GM18508 (cell line): ENCODE data around the gene ZNF417.
A peak's percentile ranks its signal among the peaks of the same experiment; 100 is the strongest.
"Not testable (repeated sequence)": the region's sequence is repeated elsewhere in the genome, so short reads cannot be mapped to it uniquely, and the experiment has no call there.

ENCODE experiments used
- ATAC-seq: cut with Tn5 transposase; IDR thresholded peaks from one replicate; pipeline ENCODE4 v1.9.1; 2021; ENCODE audit warnings: moderate number of reproducible peaks; ENCODE audit not compliant: insufficient read depth, unreplicated experiment

Gene ZNF417

DNA sequence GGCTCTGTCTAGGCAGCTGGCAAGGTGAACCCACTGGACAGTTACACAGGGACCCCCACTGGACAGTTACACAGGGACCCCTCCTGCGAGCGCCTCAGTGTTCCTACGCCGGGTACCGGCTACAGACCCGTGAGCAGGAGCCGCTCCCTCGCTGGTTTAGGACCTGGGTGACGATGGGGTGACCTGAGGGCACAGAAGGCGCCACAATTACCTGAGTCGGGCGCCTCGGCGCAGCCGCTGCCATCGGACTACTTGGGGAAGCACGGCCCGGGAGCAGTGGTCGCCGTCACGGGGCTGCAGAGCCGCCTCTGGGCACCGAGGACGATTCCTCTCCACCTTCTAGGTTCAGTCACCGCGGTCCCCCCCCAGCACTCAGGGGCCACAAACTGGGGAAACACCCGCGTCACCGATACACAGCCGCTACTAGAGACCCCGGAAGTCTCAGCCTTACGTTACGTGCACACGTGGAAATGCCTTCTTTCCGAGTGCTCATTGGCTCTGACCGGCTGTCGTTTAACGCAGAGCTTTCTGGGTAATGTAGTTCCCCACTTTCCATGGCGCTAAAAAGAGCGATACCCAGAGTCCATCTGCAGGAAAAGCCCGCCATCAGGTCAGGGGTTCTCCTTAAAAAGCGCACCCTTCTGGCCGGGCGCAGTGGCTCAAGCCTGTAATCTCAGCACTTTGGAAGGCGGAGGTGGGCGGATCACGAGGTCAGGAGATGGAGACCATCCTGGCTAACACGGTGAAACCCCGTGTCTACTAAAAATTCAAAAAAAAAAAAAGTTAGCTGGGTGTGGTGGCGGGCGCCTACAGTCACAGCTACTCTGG lies at the start of gene ZNF417:
ZNF417 (minus strand) TSS at position 425 of the 828 bp plus-strand sequence; CDS start at position 244, 181 bp downstream.
- ATAC-seq, result peak; percentile 69

DNA sequence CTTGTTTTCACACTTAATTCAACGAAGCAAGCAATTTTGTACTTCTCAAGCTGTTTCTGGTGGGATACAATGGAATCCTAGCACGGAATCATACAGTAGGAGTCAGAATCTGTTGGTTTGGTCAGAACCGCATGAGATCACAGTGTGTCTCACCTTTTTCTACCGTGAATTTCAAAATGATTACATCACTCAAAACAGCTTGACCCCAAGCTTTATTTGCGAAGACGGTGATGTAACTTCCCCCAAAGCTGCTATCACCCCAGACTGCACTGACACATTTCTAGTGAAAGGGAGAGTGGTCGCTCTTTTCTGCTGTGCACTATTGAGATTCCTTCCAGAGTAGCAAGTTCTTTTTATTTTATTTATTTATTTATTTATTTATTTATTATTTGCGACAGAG lies 48.4 kb upstream of the ZNF417 start:
- ATAC-seq, result no peak

DNA sequence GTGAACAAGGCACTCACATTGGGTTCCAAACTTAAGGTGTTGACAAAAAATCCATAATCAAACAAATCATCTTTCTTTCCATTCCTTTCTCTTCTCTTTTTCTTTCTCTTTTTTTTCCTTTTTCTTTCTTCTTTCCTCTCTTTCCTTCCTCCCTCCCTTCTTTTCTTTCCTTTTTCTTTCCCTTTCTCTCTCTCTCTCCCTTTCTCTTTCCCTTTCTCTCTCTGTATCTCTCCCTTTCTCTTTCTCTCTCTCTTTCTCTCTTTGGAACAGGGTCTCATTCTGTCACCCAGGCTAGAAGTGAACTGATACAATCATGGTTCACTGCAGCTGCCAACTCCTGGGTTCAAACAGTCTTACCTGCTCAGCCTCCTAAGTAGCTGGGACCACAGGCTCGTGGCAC lies 45.4 kb upstream of the ZNF417 start:
- ATAC-seq, result no peak

DNA sequence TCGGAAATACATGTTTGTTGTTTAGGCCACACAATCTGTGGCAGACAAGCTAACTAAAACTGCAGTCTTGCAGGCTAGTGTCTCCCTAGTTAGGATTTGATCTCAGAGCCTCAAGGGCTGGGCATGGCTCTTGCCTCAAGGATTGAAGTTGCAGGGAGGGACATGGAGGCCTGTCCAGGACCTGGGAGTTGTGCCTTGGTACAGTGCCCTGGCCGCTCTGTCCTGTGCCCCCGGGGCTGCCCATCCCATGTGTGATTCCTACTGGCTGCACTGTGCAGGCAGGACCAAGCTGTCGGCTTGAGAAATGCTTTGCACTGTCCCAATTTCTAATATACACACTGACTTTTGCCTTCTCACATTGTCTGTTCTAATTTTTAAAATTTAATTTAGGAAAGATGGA lies 38.6 kb upstream of the ZNF417 start:
- ATAC-seq, result no peak

DNA sequence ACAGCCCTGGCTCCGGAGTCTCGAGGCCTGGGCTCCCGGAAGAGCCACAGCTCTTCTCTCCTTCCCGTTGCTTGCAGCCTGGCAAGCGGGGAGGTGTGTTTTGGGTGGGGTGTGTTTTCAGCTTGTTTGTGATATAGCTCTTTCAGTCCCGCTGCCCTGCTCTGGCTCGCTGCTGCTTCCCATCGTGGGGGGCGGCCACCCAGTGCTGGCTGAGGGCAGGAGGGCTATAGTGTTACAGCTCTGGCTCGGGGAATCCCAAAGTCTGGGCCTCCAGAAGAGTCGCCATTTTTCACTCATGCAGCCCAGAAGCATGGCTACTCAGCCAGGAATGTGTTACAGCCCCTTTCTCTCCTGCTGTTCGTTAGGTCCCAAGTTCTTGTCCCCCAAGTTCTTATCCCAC lies 33.3 kb upstream of the ZNF417 start:
- no peak for ATAC-seq

DNA sequence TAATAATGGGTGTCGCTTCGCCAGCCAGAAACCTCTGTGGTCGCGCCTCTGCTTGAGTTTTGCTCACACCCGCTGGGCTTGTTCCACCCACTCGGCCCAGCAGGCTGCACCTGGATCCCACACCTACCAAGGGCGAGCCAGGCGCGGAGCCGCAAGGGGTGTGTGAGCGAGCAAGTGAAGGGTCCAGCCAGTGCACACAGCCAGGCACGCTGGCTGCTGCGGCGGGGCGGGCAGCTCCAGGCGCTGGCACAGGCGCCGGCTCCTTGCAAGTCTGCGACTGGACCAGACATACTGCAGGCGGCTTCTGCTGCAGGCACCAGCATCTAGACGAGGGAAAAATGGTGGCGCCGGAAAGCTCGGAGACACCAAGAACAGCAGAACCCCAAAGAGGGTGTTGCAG lies 32.9 kb upstream of the ZNF417 start:
- ATAC-seq, result no peak

DNA sequence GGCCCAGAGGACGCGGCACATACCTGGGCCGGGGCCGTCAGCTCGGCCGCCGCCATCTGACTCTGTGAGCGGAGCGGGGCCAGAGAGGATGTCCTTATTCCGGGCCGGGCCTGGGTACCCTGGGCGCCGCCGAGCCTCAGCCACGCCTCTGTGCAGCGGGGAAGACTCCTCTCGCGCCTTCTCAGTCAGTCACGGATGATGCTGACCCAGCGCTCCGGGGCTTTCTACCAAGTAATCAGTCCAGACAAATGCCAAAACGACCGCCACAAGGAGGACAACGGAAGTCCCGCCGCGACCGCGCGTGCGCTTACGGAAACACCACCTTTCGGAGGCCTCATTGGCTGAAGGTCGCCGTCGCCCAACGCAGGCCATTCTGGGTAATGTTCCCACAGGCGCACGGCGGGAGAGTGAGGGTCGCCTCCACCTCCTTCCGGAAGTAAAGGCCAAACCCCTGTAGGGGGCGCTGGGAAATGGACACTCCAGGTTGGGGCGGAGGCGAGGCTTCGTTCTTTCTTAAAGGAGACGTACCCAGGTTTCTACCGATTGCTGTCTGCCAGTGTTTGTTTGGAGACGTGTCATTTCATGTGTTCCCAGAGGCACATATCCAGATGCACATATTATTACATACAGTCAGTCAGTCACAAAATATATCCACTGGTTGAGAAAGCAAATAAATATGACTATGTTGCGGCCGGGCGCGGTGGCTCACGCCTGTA lies 31.2 kb upstream of the ZNF417 start, which contains the start of gene ZNF256:
ZNF256 (minus strand) TSS at position 288 of the 716 bp plus-strand sequence; CDS start at position 56, 232 bp downstream.
- ATAC-seq, result peak; percentile 79

DNA sequence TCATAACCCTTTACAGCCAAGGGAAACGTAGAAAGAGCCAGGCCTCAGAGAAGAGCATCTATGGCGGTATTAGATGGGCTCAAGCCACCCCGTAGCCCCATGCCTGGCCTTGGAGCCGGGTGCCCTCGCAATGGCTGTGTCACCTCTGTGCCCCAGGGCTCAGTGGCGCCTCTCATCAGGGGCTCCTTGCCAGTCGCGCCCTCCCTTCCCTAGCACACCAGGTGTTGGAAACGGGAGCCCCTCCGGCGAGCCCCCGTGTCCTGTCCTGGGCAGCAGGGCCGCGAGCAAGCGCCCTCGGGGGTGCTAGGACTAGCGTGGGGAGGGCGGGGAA lies 30.7 kb upstream of the ZNF417 start:
- ATAC-seq, result no peak

DNA sequence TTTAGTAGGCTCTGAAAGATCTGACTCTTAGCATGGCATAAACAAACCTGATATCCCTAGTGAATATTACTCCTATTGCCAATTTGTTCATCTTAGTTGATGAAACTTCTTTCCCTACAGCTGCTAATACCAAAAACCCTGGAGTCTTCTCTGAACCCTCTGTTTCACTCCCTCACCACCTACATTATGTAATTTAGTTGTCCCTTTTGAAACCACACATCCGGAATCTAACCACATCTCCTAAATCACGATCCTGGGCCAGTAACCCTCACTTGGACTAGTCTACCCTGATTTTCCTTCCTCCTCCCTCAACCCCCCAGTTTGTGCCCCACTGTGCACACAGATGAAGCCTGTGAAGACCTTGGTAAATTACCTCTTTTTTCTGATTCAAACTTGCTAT lies 29.9 kb upstream of the ZNF417 start:
- ATAC-seq, result no peak

DNA sequence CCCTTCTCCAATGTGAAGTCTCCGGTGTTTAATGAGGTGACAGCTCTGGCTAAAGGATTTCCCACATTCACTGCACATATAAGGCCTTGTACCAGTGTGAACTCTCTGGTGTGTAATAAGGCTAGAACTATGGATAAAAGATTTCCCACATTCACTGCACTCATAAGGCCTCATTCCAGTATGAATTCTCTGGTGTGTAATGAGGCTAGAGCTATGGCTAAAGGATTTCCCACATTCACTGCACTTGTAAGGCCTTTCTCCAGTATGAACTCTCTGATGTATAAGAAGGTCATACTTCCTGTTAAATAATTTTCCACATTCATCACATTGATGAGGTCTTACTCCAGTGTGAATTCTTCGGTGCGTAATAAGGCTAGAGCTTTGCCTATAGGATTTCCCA lies 25.2 kb upstream of the ZNF417 start:
- no peak for ATAC-seq

DNA sequence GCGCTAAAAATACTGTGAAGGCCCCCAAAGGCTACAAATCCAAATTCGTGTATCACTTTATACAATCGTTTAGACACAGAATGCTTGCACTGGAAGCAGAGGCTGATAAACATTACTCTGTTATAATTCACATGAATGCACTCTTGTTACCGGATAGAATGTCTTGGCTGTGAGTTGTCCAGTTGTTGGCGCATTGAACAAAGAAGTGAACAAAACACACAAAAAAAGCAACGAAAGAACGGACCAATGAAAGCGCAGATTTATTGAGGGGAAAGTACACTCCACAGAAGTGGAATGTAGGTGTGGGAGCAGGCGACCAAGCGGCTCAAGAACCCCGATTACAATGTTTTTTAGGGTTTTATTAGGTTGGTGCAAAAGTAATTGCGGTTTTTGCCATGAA lies 19.3 kb upstream of the ZNF417 start:
- no peak for ATAC-seq

DNA sequence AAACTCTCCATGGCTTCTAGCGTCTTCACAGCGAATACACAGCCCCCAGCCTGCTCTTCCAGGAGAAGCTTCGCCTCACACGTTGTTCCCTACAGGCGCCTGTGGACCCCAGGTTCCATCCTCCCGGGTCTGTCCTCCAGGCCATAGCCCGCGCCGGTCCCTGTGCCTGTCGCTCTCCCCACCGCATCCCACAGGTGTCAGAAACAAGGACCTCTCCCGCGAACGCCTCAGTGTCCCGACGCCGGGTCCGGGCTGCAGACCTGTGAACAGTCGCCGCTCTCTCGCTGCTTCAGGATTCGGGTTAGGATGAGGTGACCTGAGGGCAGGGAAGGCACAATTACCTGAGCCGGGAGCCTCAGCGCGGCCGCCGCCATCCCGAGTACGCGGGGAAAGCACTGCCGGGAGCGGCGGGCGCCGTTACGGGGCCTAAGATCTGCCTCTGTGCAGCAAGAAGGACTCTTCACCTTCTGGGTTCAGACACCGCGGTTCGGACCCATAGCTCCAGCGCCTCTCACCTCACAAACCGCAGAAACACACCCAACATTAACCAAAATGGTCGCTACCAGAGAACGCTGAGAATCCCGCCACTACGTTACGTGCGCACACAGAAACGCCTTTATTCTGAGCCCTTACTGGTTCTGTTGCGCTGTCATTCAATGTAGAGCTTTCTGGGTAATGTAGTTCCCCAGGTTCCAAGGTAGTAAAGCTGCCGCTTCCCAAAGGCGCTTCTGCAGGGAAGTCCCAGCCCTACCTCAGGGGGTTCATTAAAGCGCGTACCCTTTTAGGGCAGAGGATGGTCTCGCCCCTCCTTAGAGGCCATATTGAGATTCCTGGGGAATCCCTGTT lies 18.7 kb upstream of the ZNF417 start, which contains the start of gene ZNF418:
ZNF418 (minus strand) TSS at position 583 of the 846 bp plus-strand sequence. CDS start 1,580 bp downstream, outside the sequence.
- ATAC-seq, result no peak

DNA sequence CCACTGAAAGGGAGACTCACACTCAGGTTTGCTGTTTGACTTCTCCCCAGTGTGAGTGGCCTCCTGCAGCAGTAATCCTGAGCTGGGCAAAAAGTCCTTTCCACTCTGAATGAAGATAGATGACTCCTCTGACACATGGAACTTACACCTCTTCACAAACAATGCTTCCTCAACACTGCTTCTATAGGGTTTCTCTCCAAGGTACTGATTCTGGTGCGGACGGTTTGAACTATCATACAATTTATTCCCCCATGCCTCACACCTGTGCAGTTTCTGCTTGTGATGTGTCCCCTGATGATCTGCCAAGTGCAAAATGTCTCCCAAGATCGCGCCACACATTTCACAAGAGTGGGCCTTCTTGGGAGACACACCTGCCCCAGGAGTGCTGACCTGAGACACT lies 11.2 kb upstream of the ZNF417 start:
- ATAC-seq, result no peak

DNA sequence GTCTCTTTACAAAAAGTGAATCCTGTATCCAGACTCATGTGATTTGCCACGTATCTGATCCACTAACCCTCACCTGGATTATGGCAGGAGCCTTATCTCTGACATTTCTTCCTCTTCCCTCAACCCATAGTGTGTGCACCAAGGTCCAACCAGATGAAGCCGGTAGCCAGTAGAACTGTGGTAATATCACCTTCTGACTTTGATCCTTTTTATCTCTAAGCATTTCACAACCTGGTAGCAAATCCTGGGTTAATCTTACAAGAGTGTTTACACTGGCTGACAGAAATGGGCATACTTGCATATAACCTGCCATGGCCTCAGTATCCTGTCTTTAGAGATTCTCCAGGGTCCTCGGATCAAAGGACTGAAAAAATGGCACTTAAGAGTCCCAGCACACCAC lies 1.9 kb downstream of the ZNF417 start:
- ATAC-seq, result no peak

DNA sequence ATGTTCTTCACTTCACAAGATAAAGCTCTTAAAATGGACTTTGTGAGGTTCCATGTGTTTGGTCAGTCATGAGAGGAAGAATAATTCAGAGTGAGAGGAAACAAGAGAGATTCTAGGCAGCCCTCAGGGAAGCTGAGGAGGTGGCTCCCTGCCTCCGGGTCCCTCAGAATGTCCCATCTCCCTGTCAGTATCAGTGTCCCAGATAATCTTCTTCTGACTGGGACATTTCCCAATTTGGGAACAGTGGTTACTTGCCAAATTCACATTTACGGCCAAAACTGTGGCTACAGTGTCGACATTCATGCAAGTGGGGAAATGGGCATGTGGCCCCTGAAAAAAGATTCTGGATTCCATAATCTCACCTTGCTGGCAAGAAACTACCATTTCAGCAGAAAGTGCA lies 9.0 kb downstream of the ZNF417 start:
- no peak for ATAC-seq

DNA sequence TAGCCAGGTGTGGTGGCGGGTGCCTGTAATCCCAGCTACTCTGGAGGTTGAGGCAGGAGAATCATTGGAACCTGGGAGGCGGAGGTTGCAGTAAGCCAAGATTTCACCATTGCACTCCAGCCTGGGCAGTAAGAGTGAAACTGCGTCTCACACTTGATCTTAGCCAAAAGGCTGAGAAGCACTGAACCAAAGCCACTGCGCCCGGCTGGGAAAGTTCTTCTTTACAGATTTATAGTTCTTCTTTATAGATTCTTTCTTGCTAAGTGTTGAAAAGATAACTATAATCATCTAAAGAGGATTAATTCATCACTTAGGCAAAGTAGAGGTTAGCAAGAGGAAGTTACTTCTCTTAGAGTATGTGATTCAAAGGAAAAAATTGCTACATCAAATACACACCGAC lies 11.1 kb downstream of the ZNF417 start:
- no peak for ATAC-seq

DNA sequence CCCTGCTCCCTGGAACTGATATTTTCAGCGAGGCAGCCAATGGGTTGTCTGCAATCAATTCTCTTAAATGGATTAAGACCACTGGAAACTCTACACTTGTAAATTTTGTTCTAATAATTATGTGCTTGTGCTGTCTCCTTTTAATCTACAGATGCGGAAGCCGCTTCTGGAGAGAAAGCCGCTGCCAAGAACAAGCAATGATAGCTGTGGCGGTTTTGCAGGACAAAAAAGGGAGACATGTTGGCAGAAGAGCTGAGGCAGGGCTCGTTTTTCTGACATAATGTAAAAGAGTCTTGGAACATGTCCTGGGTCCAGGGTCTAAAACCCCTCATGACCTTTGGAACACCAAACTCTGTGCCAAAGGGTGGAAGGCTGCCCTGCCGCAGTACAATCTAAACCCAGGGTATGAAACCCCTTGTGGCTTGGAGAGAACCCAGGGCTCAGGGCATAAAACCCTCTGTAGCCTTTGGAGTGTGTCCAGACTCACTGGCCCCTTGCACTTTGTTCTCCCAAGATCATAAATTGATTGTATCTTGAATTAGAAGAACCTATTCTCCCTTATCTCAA lies 12.7 kb downstream of the ZNF417 start:
- no peak for ATAC-seq

DNA sequence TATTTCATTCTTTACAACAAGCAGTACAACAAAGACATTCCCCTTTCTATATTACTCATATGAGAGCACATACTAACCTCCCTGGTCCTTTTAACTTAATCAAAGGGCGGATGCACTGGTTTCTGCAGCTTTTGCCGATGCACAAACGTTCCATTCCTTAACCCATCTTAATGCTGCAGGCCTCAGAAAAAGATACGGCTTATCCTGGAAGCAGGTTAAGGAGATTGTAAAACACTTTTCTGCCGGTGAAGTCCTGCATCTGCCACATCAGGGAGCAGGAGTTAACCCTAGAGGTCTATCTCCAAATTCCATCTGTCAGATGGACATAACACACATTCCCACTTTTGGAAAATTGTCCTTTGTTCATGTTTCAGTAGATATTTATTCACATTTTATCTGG lies 16.1 kb downstream of the ZNF417 start:
- ATAC-seq, result no peak

DNA sequence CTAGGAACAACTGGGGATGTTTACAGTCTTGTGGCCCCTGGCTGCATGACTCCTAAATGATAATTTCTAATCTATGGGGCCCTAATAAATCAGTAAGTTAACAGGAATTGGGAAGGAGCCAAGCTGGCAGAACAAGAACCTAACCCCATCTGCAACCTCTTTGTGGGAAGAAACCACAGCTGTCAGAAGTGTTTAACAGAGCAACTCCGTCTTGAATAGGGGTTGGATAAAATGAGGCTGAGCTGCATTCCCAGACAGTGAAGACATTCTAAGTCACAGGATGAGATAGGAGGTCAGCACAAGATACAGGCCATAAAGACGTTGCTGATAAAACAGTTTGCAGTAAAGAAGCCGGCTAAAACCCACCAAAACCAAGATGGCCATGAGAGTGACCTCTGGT lies 25.7 kb downstream of the ZNF417 start:
- ATAC-seq, result not testable (repeated sequence)

DNA sequence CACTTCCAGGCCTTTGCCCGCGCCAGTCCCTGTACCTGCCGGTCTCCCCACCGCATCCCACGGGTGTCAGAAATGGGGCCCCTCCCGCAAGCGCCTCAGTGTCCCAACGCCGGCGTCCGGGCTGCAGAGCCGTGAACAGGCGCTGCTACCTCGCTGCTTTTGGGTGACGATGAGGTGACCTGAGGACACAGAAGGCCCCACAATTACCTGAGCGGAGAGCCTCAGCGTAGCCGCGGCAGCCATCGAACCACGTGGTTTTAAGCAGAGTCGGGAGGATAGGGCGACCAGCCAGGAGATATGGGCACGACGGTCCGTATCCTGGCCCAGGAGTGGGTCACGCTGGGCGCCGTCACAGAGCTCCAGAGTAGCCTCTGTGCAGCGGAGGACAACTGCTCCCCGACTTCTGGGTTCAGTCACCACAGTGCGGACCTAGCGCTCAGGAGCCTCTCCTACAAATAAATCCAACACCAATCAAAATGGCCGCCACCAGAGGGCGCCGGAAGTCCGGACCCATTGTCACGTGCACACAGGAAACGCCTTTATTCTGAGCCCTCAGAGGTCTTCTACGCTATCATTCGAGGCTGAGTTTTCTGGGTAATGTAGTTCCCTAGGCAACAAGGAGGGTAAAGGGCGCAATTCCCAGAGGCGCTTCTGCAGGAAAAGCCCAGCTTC lies 27.7 kb downstream of the ZNF417 start, which contains the start of gene ZNF814:
ZNF814 (minus strand) TSS at position 478 of the 672 bp plus-strand sequence; CDS start at position 243, 235 bp downstream.
- ATAC-seq, result peak; percentile 43
